Measurements from ENCODE around the gene WNT5B. TPM values are rescaled to one million over a fixed set of nuclear protein-coding genes. Genes with fewer than 3 reads are reported as not detected.
A peak's percentile ranks its signal among the peaks of the same experiment; 100 is the strongest.

WNT5B gene
- total and polyA plus RNA-seq, 9 of the 15 experiments (the other 6 are each of a cell fraction or from before 2014, with no cell fraction given) = 0.42 to 16.8 (median 5.4) TPM

- TF ChIP-seq ADNP (tag; IDR thresholded peaks at IDR 0.05) (no peak), DEAF1 (CRISPR knock-in tag; IDR thresholded peaks at IDR 0.05) (no peak), ZNF143 (CRISPR knock-in tag; IDR thresholded peaks at IDR 0.05) (peak; percentile 75), CXXC5 (CRISPR knock-in tag; IDR thresholded peaks at IDR 0.05) (peak; percentile 92), ARHGAP35 (IDR thresholded peaks at IDR 0.05; ENCODE audit: partially characterized antibody) (no peak), POLR2H (tag; IDR thresholded peaks at IDR 0.05; ENCODE audit: low read depth) (peak; percentile 64), ZNF23 (CRISPR knock-in tag; IDR thresholded peaks at IDR 0.05) (no peak), EHMT2 (IDR thresholded peaks at IDR 0.05) (no peak), EWSR1 (IDR thresholded peaks at IDR 0.05; ENCODE audit: borderline replicate concordance, low read depth, partially characterized antibody) (no peak), ZNF639 (CRISPR knock-in tag; conservative IDR thresholded peaks at IDR 0.05 in 1 of 2, IDR thresholded peaks at IDR 0.05 in 1 of 2) (peak in 1 of 2 experiments; percentile 96; a peak in 1 of 4 replicates), RNF2 (IDR thresholded peaks at IDR 0.05) (no peak), ZNF717 (CRISPR knock-in tag; IDR thresholded peaks at IDR 0.05) (no peak), TAF1 (IDR thresholded peaks at IDR 0.05; ENCODE audit: control insufficient read depth, extremely low read depth, insufficient read depth, low read length, severe bottlenecking) (peak; percentile 49), FOXK2 (conservative IDR thresholded peaks at IDR 0.05 in 1 of 2, IDR thresholded peaks at IDR 0.05 in 1 of 2; ENCODE audit: low read depth in 2 of 2) (0 out of 4 replicates have a peak, but pooled peaks of 1 of the 2 experiments have one; percentile 12), USF1 (CRISPR knock-in tag; IDR thresholded peaks at IDR 0.05) (peak; percentile 91), ZFX (CRISPR knock-in tag; IDR thresholded peaks at IDR 0.05) (peak; percentile 79), XRCC3 (IDR thresholded peaks at IDR 0.05) (no peak), PCBP2 (IDR thresholded peaks at IDR 0.05; ENCODE audit: low read depth, low read length, poor library complexity, severe bottlenecking) (peak; percentile 60), MAX (CRISPR knock-in tag; IDR thresholded peaks at IDR 0.05) (peak; percentile 85), GMEB1 (CRISPR knock-in tag; IDR thresholded peaks at IDR 0.05) (peak; percentile 95), L3MBTL2 (IDR thresholded peaks at IDR 0.05) (peak; percentile 76), YBX1 (IDR thresholded peaks at IDR 0.05) (no peak), NFRKB (IDR thresholded peaks at IDR 0.05; ENCODE audit: low read depth) (no peak), MCM7 (IDR thresholded peaks at IDR 0.05) (no peak), ZNF583 (CRISPR knock-in tag; IDR thresholded peaks at IDR 0.05) (no peak)
These were observed 61.6 kb downstream of the WNT5B start, which contains the start of gene ADIPOR2 (continued) for GRCh38 chr12:1690578-1691122.

Data from K562 (cell line).